Immature natural killer cell (primary cell): Measurements from ENCODE around the gene ANKRD33. TPM values are rescaled to one million over a fixed set of nuclear protein-coding genes. Genes with fewer than 3 reads are reported as not detected.
"Not testable (repeated sequence)": the region's sequence is repeated elsewhere in the genome, so short reads cannot be mapped to it uniquely, and the experiment has no call there.

Source experiments
- DNase-seq, 3 donors: peaks; one replicate each; pipeline ENCODE4 v3.0.0; 2022; ENCODE audit warnings: mixed read lengths in 1 of 3
- H3K27ac Mint-ChIP-seq, 6 donors: one replicate each; pipeline ENCODE4 v1.8.0; 2020; ENCODE audit warnings: mixed read lengths in 6 of 6, mild to moderate bottlenecking in 5 of 6, inconsistent platforms in 4 of 6, moderate library complexity in 3 of 6
- H3K27me3 Mint-ChIP-seq, 3 donors: one replicate each; pipeline ENCODE4 v1.8.0; 2020 to 2021; ENCODE audit warnings: low read depth in 3 of 3, mild to moderate bottlenecking in 3 of 3, mixed read lengths in 3 of 3, moderate library complexity in 3 of 3, inconsistent platforms in 1 of 3
- H3K36me3 Mint-ChIP-seq, 3 donors: one replicate each; pipeline ENCODE4 v1.8.0; 2020; ENCODE audit warnings: mixed read lengths in 3 of 3, inconsistent platforms in 2 of 3, mild to moderate bottlenecking in 2 of 3
- H3K4me1 Mint-ChIP-seq, 2 donors: one replicate each; pipeline ENCODE4 v1.8.0; 2020; ENCODE audit warnings: inconsistent platforms in 2 of 2, mild to moderate bottlenecking in 2 of 2, mixed read lengths in 2 of 2, moderate library complexity in 1 of 2
- H3K4me3 Mint-ChIP-seq, 5 donors: one replicate each; pipeline ENCODE4 v1.8.0; 2020; ENCODE audit warnings: mild to moderate bottlenecking in 5 of 5, mixed read lengths in 5 of 5, inconsistent platforms in 3 of 5, moderate library complexity in 3 of 5
- H3K9me3 Mint-ChIP-seq, 6 donors: one replicate each; pipeline ENCODE4 v1.8.0; 2020; ENCODE audit warnings: mild to moderate bottlenecking in 6 of 6, mixed read lengths in 6 of 6, inconsistent platforms in 4 of 6, moderate library complexity in 3 of 6
- polyA plus RNA-seq, 3 donors: library from polyadenylated mRNA; unstranded; fragments of 300-500 nt; fragmentation: Illumina TruSeq; gene quantifications; one replicate each; pipeline ENCODE4 v1.2.3, GENCODE V29; 2021

Gene ANKRD33
- polyA plus RNA-seq, 3 donors from 2014 or later, result not detected

- Mint-ChIP-seq H3K9me3 (no peaks in the 10 kb centered on the region), H3K4me3 (no peak overlapping the region), H3K27ac (no peak overlapping the region), H3K36me3 (no peaks in the 10 kb centered on the region), H3K27me3 (peaks cover 3 to 14% (median 5%) of the 10 kb centered on the region in 3 donors), H3K4me1 (peaks cover 0 to 2% of the 10 kb centered on the region in 2 donors)
- no peak for DNase-seq
Measured at GRCh38 chr12:51874486-51874885, 13.4 kb upstream of the ANKRD33 start.

GRCh38 chr12:51879102-51879501 is 8.8 kb upstream of the ANKRD33 start:
- no peaks in the 10 kb centered on the region for H3K9me3 Mint-ChIP-seq
- DNase-seq, result no peak
- H3K36me3 Mint-ChIP-seq, result no peaks in the 10 kb centered on the region
- no peaks in the 10 kb centered on the region for H3K4me1 Mint-ChIP-seq
- H3K27ac Mint-ChIP-seq, result peak overlapping the region in 1 of 6 donors; percentile 0
- H3K4me3 Mint-ChIP-seq, result no peak overlapping the region
- H3K27me3 Mint-ChIP-seq, result peaks cover 1 to 2% (median 2%) of the 10 kb centered on the region in 3 donors

GRCh38 chr12:51883295-51883694 is 4.6 kb upstream of the ANKRD33 start:
- Mint-ChIP-seq H3K9me3 (no peaks in the 10 kb centered on the region), H3K27ac (no peak overlapping the region), H3K27me3 (peaks cover 0 to 8% (median 1%) of the 10 kb centered on the region in 3 donors), H3K4me3 (no peak overlapping the region), H3K4me1 (peaks cover 7 to 13% of the 10 kb centered on the region in 2 donors), H3K36me3 (no peaks in the 10 kb centered on the region)
- no peak for DNase-seq

GRCh38 chr12:51883998-51884675 is 3.8 kb upstream of the ANKRD33 start:
- Mint-ChIP-seq H3K4me1 (peaks cover 7 to 14% of the 10 kb centered on the region in 2 donors), H3K9me3 (no peaks in the 10 kb centered on the region), H3K36me3 (no peaks in the 10 kb centered on the region), H3K4me3 (no peak overlapping the region), H3K27ac (no peak overlapping the region), H3K27me3 (peaks cover 0 to 8% (median 1%) of the 10 kb centered on the region in 3 donors)
- DNase-seq, result no peak

- no peaks in the 10 kb centered on the region for H3K36me3 Mint-ChIP-seq
- DNase-seq, result no peak
- H3K27me3 Mint-ChIP-seq, result peaks cover 0 to 6% (median 1%) of the 10 kb centered on the region in 3 donors
- H3K27ac Mint-ChIP-seq, result no peak overlapping the region
- no peaks in the 10 kb centered on the region for H3K9me3 Mint-ChIP-seq
- peaks cover 7 to 14% of the 10 kb centered on the region in 2 donors for H3K4me1 Mint-ChIP-seq
- H3K4me3 Mint-ChIP-seq, result no peak overlapping the region
Measured at GRCh38 chr12:51884676-51885229, 3.1 kb upstream of the ANKRD33 start.

- H3K27ac Mint-ChIP-seq, result peak overlapping the region in 5 of 6 donors; percentile 75 to 85 (median 81)
- H3K9me3 Mint-ChIP-seq, H3K36me3 Mint-ChIP-seq, H3K27me3 Mint-ChIP-seq, DNase-seq: not testable (repeated sequence)
- H3K4me1 Mint-ChIP-seq, result peaks cover 7 to 14% of the 10 kb centered on the region in 2 donors
- peak overlapping the region; percentile 40 to 76 (median 60) for H3K4me3 Mint-ChIP-seq
Measured at GRCh38 chr12:51885294-51886020, 2.4 kb upstream of the ANKRD33 start.

GRCh38 chr12:51886021-51886710 is 1.7 kb upstream of the ANKRD33 start:
- peak overlapping the region; percentile 40 to 76 (median 60) for H3K4me3 Mint-ChIP-seq
- peak; percentile 15 to 45 (median 36) for DNase-seq
- peaks cover 7 to 14% of the 10 kb centered on the region in 2 donors for H3K4me1 Mint-ChIP-seq
- H3K27ac Mint-ChIP-seq, result peak overlapping the region; percentile 75 to 85 (median 79)
- peaks cover 0 to 6% (median 3%) of the 10 kb centered on the region in 3 donors for H3K27me3 Mint-ChIP-seq
- no peaks in the 10 kb centered on the region for H3K9me3 Mint-ChIP-seq
- no peaks in the 10 kb centered on the region for H3K36me3 Mint-ChIP-seq

GRCh38 chr12:51888316-51889215 is 663 bp downstream of the ANKRD33 start:
- Mint-ChIP-seq H3K36me3 (no peaks in the 10 kb centered on the region), H3K9me3 (no peaks in the 10 kb centered on the region), H3K4me3 (no peak overlapping the region), H3K27ac (no peak overlapping the region), H3K4me1 (peaks cover 7 to 14% of the 10 kb centered on the region in 2 donors), H3K27me3 (peaks cover 1 to 6% (median 6%) of the 10 kb centered on the region in 3 donors)
- no peak for DNase-seq

GRCh38 chr12:51889216-51890132 is 1.6 kb downstream of the ANKRD33 start:
- Mint-ChIP-seq H3K27ac (no peak overlapping the region), H3K27me3 (peaks cover 1 to 6% (median 6%) of the 10 kb centered on the region in 3 donors), H3K4me1 (peaks cover 7 to 14% of the 10 kb centered on the region in 2 donors), H3K4me3 (no peak overlapping the region), H3K9me3 (no peaks in the 10 kb centered on the region), H3K36me3 (no peaks in the 10 kb centered on the region)
- DNase-seq, result no peak

GRCh38 chr12:51890133-51890464 is 2.2 kb downstream of the ANKRD33 start:
- H3K4me1 Mint-ChIP-seq, result peaks cover 7 to 14% of the 10 kb centered on the region in 2 donors
- DNase-seq, result no peak
- H3K4me3 Mint-ChIP-seq, result no peak overlapping the region
- no peaks in the 10 kb centered on the region for H3K36me3 Mint-ChIP-seq
- H3K9me3 Mint-ChIP-seq, result no peaks in the 10 kb centered on the region
- peaks cover 1 to 6% (median 6%) of the 10 kb centered on the region in 3 donors for H3K27me3 Mint-ChIP-seq
- no peak overlapping the region for H3K27ac Mint-ChIP-seq

- peaks cover 7 to 13% of the 10 kb centered on the region in 2 donors for H3K4me1 Mint-ChIP-seq
- H3K36me3 Mint-ChIP-seq, result no peaks in the 10 kb centered on the region
- peaks cover 1 to 6% (median 6%) of the 10 kb centered on the region in 3 donors for H3K27me3 Mint-ChIP-seq
- no peaks in the 10 kb centered on the region for H3K9me3 Mint-ChIP-seq
- DNase-seq, result no peak
- H3K27ac Mint-ChIP-seq, result no peak overlapping the region
- no peak overlapping the region for H3K4me3 Mint-ChIP-seq
Measured at GRCh38 chr12:51890511-51891171, 2.7 kb downstream of the ANKRD33 start.

GRCh38 chr12:51891843-51892242 is 3.9 kb downstream of the ANKRD33 start:
- Mint-ChIP-seq H3K9me3 (no peaks in the 10 kb centered on the region), H3K4me3 (no peak overlapping the region), H3K4me1 (peaks cover 0 to 4% of the 10 kb centered on the region in 2 donors), H3K36me3 (no peaks in the 10 kb centered on the region), H3K27me3 (peaks cover 1 to 6% (median 2%) of the 10 kb centered on the region in 3 donors), H3K27ac (no peak overlapping the region)
- no peak for DNase-seq
